Left ventricle myocardium superior (tissue), 1 donor: ENCODE measurements around the gene PDPN. TPM values are rescaled to one million over a fixed set of nuclear protein-coding genes. Genes with fewer than 3 reads are reported as not detected.

Experiments used
- ATAC-seq: fragments of 200-7000 bp; cut with Tn5 transposase; one replicate; pipeline ENCODE4 v1.9.1; 2020; ENCODE audit warnings: mild to moderate bottlenecking, moderate library complexity
- DNase-seq: peaks from one replicate; pipeline ENCODE4 v3.0.0-alpha.2; 2020
- intact Hi-C: fragments of 100-400 bp; cut with micrococcal nuclease; formaldehyde crosslinking; loops from one replicate; pipeline ENCODE4 v1.11.0; 2022
- total RNA-seq: library from RNA; stranded (reverse); fragmentation: NEBNext Ultra II Directional; extraction: Animal tissue kit (Norgen Biotek cat#: 25700); gene quantifications from one replicate; pipeline ENCODE4 v1.2.1, GENCODE V29; 2021
- donor health status: DM: no; HTN: yes; CAD: no; lungs with severe emphysema.

PDPN gene
- total RNA-seq, 1 donor from 2014 or later = 20.9 TPM

DNA sequence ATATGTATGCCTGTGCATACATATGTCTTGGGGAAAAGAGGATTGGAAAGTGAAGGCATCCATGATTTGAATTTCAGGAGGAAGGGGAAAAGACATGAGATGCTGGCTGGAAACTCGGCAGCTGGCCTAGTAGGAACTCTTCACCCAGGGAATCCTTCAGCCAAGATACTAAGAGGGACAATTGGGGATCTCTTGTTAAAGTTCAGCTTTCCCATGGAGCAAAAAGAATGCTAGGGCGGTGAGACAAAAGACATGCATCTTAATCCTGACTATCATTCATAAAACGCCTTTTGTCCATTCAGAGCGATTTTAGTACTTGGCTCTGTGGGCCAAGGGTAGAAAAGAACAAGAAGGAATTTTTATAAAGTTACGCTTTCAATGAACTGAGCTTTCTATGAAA is 20.5 kb downstream of the PDPN start:
- ATAC-seq = no peak
- no peak for DNase-seq
- intact Hi-C loops = no loop called here

DNA sequence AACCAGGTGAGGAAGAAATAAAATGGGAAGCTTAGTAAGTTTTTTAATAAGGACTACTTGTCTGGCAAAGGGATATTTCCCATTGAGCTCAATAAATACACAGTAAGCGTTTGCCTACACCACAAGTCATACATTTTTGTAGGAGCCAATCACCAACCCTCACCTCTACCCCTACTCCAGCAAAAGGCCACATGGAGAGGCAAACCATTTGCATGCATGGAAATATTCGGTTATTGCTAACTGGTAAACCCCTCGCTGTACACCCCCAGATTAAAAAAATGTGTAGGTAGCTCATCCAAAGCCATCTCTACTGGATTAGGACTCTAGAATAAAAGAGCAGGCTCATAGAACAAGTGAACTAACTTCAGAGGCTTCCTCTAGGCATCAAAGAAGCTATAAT is 21.1 kb downstream of the PDPN start:
- intact Hi-C loops = no loop called here
- DNase-seq (no peak), ATAC-seq (no peak)

DNA sequence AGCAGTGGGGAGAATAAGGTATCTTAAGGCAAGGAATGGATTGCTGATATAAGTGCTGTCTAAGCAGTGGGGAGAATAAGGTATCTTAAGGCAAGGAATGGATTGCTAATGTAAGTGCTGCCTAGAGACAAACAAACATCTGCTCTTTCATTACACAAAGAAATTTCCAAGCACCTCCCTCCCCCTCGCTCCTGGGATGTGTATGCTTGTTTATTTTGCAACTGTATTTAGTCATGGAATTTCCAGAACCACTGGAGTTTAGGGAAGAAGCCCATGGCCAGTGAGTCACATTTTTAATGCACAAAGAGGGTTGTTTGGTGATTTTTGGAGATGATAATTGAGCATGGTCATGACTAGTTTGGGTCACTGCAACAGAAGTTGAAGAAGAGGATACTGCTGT is 21.5 kb downstream of the PDPN start:
- ATAC-seq (no peak), DNase-seq (no peak)
- intact Hi-C loops = no loop called here

- DNase-seq (no peak), ATAC-seq (no peak)
- intact Hi-C loops = no loop called here
These were observed 23.4 kb downstream of the PDPN start for GRCh38 chr1:13607002-13607401.

DNA sequence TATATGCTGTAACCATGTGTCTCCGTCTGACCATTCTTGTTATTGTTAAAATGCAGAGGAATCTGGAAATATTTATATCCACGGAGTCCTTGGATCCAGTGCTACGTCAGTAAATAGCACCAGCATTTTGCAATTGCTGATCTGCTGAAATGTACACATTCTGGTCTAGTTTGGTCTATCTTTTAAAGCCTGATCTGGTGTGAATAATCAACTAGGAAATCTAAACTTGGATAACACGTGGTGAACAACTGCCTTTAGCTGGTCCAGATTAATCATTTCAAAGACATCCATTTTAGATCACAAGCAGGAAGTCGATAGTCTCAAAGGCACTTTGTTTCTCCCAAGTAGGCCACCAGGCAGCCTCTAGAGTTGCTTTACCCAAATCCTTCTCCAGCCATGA is 32.6 kb downstream of the PDPN start:
- no peak for DNase-seq
- intact Hi-C loops = no loop called here
- no peak for ATAC-seq

DNA sequence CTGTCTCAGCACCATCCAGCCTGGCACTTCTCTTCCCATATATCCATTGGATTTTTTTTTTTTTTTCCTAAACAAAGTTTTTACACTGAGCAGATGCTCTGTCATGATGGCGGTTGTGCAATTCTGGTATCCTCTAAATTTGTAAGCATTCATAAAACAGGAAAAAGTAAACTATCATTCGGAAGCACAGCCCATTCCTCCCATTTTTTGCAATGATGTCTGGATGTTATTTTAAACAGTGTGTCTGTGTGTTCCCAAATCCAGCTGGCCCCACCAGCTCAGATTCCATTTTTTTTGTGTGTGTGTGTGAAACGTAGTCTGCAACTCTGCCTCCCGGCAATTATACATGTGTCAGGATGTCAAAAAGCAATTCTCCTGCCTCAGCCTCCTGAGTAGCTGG is 33.5 kb downstream of the PDPN start:
- no peak for ATAC-seq
- no peak for DNase-seq
- intact Hi-C loops = no loop called here

- ATAC-seq (no peak), DNase-seq (no peak)
- intact Hi-C loops = no loop called here
These were observed 34.1 kb downstream of the PDPN start for GRCh38 chr1:13617773-13618172.

GRCh38 chr1:13618483-13618882 is 34.9 kb downstream of the PDPN start:
- ATAC-seq (no peak), DNase-seq (no peak)
- intact Hi-C loops = no loop called here

GRCh38 chr1:13619909-13620308 is 36.3 kb downstream of the PDPN start:
- peak; percentile 77 for ATAC-seq
- intact Hi-C loops = no loop called here
- no peak for DNase-seq

- intact Hi-C loops = no loop called here
- ATAC-seq (no peak), DNase-seq (no peak)
These were observed 37.2 kb downstream of the PDPN start for GRCh38 chr1:13620825-13621224.

DNA sequence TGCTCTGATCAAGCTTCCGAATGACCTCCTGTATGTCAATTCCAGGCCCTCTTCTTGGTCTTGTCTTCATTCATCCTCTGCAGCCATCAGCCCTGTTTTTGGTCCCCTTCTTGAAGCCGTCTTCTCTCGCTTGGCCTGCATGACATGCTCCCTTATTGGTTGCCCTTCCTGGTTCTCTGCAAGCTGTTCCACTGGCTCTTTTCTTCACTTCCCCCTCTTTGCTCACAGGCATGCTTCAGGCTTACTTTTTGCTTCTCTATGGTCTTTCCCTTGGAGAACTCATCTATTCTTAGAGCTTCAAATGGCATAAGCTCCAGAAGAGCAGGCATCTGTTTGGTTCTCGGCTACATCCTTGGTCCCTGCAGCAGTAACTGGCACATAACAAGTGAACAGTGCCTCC is 38.8 kb downstream of the PDPN start:
- no peak for ATAC-seq
- no peak for DNase-seq
- intact Hi-C loops = no loop called here

GRCh38 chr1:13623021-13623637 is 39.5 kb downstream of the PDPN start:
- no peak for ATAC-seq
- DNase-seq = no peak

GRCh38 chr1:13624526-13624925 is 40.9 kb downstream of the PDPN start:
- intact Hi-C loops = no loop called here
- no peak for ATAC-seq

More at GRCh38 chr1:13623021-13623637, 39.5 kb downstream of the PDPN start:
- intact Hi-C loops = no loop called here

GRCh38 chr1:13627127-13627526 is 43.5 kb downstream of the PDPN start:
- no peak for DNase-seq
- intact Hi-C loops = no loop called here
- no peak for ATAC-seq

More at GRCh38 chr1:13624526-13624925, 40.9 kb downstream of the PDPN start:
- no peak for DNase-seq

DNA sequence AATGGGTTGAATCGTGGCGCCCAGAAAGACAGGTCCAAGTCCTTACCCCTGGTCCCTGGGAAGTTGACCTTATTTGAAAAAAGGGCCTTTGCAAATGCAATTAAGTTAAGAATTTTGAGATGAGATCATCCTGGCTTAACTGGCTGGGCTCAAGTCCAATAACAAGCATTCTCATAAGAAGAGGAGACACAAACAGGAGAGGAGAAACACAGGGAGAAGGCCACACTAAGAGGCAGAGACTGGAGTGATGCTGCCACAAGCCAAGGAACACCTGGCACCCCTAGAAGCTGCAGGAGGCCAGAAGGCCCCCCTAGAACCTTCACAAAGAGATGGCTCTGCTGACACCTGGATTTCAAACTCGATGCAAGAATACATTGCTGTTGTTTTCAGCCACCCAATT is 44.6 kb downstream of the PDPN start:
- intact Hi-C loops = no loop called here
- ATAC-seq = no peak
- DNase-seq = no peak

DNA sequence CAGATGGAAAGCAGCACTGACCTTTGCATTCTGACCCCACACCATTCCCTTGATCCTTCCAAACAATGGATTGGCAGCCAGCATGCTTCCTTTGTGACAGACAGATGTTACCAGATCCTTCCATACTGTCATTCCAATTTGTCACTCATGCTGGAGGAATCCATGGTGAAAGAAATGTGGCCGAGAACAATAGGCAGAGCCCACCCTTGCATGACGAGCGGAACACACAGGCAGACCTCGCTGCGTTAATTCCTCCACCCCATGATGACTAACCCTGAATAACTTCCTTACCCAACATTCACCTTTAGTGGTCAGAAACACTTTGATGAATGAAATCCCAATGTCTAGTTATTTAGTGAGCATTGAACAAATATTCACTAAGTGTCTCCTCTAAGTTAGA is 45.1 kb downstream of the PDPN start:
- no peak for ATAC-seq

DNA sequence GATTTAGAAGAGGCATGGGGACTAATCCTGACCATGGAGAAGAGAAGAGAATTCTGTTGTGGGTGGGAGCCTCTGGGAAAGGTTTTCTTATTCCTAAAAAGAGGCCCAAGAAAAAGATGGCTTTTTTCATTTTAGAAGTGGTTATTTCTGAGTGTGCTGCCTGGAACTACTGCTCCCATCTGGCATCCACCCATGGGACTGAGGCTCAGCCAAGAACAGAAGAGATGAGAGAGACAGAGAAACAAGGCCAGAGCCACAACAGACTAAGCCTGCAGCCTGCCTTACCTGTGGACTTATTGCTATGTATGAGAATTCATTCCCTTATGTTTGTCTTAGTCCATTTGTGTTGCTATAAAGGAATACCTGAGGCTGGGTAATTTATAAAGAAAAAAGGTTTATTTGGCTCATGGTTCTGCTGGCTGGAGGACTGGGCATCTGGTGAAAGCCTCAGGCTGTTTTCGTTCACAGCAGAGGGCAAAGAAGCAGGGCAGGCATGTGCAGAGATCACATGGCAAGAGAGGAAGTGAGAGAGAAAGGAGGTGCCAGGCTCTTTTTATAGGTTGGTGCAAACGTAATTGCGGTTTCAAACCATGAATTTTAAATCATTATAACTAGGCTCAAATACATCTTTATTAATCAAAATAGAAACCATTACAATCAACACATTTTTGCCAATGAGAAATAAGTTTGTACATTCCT is 58.8 kb downstream of the PDPN start:
- no peak for DNase-seq
- intact Hi-C loops = no loop called here
- ATAC-seq = peak; percentile 39

More for the DNA sequence above, 45.1 kb downstream of the PDPN start:
- intact Hi-C loops = no loop called here
- DNase-seq = no peak

DNA sequence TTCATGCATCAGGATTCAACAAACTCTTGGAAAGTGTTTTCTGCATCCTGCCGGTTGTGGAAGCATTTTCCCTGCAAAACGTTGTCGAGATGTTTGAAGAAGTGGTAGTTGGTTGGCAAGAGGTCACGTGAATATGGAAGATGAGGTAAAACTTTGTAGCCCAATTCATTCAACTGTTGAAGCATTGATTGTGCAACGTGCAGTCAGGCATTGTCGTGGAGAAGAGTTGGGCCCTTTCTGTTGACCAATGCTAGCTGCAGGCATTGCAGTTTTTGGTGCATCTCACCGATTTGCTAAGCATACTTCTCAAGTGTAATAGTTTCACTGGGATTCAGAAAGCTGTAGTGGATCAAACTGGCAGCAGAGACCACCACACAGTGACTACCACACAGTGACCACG is 59.4 kb downstream of the PDPN start:
- DNase-seq (no peak), ATAC-seq (no peak)

DNA sequence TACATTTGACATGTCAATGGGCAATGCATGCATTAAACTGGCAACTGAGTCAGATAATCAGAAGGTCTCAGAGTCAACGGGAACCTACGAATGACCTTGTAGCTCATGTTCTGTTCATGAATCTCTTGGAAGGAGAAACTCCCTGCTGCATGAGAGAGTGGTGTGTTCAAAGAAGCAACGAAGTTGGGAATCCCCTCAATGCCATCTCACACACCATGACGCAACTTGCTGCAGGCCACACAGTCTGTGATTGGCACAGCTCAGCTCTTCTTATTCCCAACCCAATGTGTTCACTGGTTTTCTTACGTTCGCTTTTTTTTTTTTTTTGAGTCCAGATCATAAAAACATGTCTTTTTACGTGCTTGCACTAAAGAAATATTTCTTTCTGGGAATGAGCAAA is 62.9 kb downstream of the PDPN start:
- intact Hi-C loops = no loop called here
- ATAC-seq = no peak
- DNase-seq = no peak

More for the DNA sequence above, 59.4 kb downstream of the PDPN start:
- intact Hi-C loops = no loop called here

DNA sequence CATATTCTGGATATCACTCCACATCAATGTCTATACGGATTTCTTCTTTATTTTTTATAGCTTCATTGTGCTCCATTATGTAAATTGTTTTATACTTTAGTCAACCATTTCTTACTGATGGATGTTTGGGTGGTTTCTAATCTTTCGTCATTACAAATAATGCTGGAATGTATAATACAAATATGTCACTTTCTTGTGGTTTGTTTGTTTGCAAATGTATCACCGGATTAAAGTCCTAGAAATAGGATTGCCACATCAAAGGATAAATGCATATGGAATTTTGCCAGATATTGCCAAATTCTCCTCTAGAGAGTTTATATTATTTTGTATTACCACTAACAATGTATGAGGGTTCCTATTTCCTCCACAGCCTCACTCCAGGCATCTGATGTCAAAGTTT is 67.6 kb downstream of the PDPN start:
- intact Hi-C loops = no loop called here
- DNase-seq (no peak), ATAC-seq (no peak)

GRCh38 chr1:13652238-13652637 is 68.6 kb downstream of the PDPN start:
- ATAC-seq = no peak
- intact Hi-C loops = no loop called here
- no peak for DNase-seq
